Breast epithelium (tissue), 3 donors: Measurements from ENCODE around the gene GDI2.

ENCODE experiments used
- CTCF ChIP-seq, 3 donors: fragments of 450-650 bp; IDR thresholded peaks; one replicate each; pipeline ENCODE4 v1.5.1; 2016 to 2017; ENCODE audit warnings: antibody characterized with exemption in 3 of 3, mild to moderate bottlenecking in 3 of 3, moderate library complexity in 3 of 3
- POLR2A ChIP-seq: fragments of 450-650 bp; IDR thresholded peaks from one replicate; pipeline ENCODE4 v1.6.1; 2016; ENCODE audit warnings: antibody characterized with exemption, mild to moderate bottlenecking, moderate library complexity

DNA sequence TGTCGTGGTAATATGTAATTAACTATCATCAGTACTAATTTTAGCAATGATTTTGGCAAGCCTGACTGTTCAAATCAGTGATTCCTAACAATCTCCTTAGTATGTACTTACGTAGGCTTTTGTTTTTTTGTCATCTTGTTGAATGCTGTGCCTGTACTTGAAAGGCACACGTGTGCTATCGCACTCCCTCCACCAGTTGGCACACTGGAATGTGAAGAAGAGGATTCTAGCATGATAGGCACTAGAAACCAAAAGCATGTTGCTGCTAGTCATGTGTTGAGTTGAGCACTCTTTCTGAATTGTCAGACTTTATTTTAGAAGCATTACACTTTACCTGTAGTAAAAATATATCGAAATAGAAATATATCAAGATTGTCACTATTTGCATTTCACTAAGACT, 69.5 kb downstream of the GDI2 start:
- TF ChIP-seq CTCF (IDR thresholded peaks at IDR 0.05): no peak
- TF ChIP-seq POLR2A: no peak
